Measurements from ENCODE around the gene SNX25. TPM values are rescaled to one million over a fixed set of nuclear protein-coding genes. Genes with fewer than 3 reads are reported as not detected.

SNX25 gene
- total and polyA plus RNA-seq, 2 of the 13 experiments (the other 11 are each of a cell fraction or from before 2014, with no cell fraction given), result 23.4 to 23.5 TPM

DNA sequence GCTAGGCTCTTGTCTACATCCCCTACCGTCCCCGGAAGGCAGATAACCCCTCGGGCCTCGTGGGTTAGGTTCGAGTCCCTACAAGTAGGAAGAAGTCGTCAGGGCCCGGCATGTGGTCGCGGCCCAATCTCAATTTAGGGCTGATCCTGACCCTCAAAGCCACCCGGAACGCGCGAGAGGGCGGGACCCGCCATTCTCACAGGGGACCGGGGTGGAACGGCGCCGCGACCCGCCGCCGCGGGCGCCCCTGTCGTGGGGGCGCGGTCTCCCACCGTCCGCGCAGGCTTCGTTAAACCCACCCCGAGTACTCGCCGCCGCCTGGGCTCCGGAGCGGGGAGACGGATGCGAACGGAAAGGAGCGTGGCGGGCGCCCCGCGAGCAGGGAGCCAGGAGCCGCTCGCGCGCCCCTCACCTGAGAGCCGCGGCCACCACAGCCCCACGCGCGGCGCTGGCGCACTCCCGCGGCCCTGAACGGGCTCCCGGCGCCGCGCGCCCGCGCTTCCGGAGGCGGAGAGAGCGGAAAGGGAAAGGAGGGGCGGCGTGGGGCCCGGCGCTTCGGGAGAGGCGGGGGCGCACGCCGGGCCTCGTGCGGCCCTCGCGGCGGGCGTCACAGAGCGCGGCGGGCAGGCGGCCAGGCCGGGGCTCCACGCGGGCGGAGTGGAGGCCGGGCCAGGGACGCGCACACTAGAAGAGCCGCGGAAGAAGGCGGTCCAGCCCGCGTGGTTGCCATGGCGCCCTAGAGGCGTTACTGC is 5.7 kb upstream of the SNX25 start, which contains the start of gene CFAP97 (continued):
- TF ChIP-seq, protein P1, sequence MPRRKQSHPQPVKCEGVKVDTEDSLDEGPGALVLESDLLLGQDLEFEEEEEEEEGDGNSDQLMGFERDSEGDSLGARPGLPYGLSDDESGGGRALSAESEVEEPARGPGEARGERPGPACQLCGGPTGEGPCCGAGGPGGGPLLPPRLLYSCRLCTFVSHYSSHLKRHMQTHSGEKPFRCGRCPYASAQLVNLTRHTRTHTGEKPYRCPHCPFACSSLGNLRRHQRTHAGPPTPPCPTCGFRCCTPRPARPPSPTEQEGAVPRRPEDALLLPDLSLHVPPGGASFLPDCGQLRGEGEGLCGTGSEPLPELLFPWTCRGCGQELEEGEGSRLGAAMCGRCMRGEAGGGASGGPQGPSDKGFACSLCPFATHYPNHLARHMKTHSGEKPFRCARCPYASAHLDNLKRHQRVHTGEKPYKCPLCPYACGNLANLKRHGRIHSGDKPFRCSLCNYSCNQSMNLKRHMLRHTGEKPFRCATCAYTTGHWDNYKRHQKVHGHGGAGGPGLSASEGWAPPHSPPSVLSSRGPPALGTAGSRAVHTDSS (CRISPR knock-in tag; conservative IDR thresholded peaks at IDR 0.05), result no peak
- TF ChIP-seq SP2 (CRISPR knock-in tag; IDR thresholded peaks at IDR 0.05) (no peak), SMAD3 (CRISPR knock-in tag; IDR thresholded peaks at IDR 0.05) (no peak), ZNF17 (CRISPR knock-in tag; IDR thresholded peaks at IDR 0.05) (0 out of 2 replicates have a peak, but pooled peaks have one; percentile 60), SAFB2 (CRISPR knock-in tag; IDR thresholded peaks at IDR 0.05; ENCODE audit: borderline replicate concordance, low read depth) (no peak), HOXA7 (CRISPR knock-in tag; IDR thresholded peaks at IDR 0.05) (no peak), ARID2 (CRISPR knock-in tag; IDR thresholded peaks at IDR 0.05; ENCODE audit: borderline replicate concordance) (no peak), ZSCAN20 (CRISPR knock-in tag; IDR thresholded peaks at IDR 0.05; ENCODE audit: borderline replicate concordance) (no peak; the same call in 1 of the 2 replicates), POLR2AphosphoS5 (IDR thresholded peaks at IDR 0.05; ENCODE audit: low read depth, low read length) (peak; percentile 42; the same call in 1 of the 2 replicates)
- TF ChIP-seq, protein P2, sequence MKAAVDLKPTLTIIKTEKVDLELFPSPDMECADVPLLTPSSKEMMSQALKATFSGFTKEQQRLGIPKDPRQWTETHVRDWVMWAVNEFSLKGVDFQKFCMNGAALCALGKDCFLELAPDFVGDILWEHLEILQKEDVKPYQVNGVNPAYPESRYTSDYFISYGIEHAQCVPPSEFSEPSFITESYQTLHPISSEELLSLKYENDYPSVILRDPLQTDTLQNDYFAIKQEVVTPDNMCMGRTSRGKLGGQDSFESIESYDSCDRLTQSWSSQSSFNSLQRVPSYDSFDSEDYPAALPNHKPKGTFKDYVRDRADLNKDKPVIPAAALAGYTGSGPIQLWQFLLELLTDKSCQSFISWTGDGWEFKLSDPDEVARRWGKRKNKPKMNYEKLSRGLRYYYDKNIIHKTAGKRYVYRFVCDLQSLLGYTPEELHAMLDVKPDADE (CRISPR knock-in tag; IDR thresholded peaks at IDR 0.05), result no peak
- TF ChIP-seq, protein P3, sequence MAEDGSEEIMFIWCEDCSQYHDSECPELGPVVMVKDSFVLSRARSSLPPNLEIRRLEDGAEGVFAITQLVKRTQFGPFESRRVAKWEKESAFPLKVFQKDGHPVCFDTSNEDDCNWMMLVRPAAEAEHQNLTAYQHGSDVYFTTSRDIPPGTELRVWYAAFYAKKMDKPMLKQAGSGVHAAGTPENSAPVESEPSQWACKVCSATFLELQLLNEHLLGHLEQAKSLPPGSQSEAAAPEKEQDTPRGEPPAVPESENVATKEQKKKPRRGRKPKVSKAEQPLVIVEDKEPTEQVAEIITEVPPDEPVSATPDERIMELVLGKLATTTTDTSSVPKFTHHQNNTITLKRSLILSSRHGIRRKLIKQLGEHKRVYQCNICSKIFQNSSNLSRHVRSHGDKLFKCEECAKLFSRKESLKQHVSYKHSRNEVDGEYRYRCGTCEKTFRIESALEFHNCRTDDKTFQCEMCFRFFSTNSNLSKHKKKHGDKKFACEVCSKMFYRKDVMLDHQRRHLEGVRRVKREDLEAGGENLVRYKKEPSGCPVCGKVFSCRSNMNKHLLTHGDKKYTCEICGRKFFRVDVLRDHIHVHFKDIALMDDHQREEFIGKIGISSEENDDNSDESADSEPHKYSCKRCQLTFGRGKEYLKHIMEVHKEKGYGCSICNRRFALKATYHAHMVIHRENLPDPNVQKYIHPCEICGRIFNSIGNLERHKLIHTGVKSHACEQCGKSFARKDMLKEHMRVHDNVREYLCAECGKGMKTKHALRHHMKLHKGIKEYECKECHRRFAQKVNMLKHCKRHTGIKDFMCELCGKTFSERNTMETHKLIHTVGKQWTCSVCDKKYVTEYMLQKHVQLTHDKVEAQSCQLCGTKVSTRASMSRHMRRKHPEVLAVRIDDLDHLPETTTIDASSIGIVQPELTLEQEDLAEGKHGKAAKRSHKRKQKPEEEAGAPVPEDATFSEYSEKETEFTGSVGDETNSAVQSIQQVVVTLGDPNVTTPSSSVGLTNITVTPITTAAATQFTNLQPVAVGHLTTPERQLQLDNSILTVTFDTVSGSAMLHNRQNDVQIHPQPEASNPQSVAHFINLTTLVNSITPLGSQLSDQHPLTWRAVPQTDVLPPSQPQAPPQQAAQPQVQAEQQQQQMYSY (CRISPR knock-in tag; IDR thresholded peaks at IDR 0.05), result 0 out of 2 replicates have a peak, but pooled peaks have one; percentile 11
- TF ChIP-seq, protein P4, sequence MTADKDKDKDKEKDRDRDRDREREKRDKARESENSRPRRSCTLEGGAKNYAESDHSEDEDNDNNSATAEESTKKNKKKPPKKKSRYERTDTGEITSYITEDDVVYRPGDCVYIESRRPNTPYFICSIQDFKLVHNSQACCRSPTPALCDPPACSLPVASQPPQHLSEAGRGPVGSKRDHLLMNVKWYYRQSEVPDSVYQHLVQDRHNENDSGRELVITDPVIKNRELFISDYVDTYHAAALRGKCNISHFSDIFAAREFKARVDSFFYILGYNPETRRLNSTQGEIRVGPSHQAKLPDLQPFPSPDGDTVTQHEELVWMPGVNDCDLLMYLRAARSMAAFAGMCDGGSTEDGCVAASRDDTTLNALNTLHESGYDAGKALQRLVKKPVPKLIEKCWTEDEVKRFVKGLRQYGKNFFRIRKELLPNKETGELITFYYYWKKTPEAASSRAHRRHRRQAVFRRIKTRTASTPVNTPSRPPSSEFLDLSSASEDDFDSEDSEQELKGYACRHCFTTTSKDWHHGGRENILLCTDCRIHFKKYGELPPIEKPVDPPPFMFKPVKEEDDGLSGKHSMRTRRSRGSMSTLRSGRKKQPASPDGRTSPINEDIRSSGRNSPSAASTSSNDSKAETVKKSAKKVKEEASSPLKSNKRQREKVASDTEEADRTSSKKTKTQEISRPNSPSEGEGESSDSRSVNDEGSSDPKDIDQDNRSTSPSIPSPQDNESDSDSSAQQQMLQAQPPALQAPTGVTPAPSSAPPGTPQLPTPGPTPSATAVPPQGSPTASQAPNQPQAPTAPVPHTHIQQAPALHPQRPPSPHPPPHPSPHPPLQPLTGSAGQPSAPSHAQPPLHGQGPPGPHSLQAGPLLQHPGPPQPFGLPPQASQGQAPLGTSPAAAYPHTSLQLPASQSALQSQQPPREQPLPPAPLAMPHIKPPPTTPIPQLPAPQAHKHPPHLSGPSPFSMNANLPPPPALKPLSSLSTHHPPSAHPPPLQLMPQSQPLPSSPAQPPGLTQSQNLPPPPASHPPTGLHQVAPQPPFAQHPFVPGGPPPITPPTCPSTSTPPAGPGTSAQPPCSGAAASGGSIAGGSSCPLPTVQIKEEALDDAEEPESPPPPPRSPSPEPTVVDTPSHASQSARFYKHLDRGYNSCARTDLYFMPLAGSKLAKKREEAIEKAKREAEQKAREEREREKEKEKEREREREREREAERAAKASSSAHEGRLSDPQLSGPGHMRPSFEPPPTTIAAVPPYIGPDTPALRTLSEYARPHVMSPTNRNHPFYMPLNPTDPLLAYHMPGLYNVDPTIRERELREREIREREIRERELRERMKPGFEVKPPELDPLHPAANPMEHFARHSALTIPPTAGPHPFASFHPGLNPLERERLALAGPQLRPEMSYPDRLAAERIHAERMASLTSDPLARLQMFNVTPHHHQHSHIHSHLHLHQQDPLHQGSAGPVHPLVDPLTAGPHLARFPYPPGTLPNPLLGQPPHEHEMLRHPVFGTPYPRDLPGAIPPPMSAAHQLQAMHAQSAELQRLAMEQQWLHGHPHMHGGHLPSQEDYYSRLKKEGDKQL (CRISPR knock-in tag; IDR thresholded peaks at IDR 0.05; ENCODE audit: low read depth), result no peak; the same call in 1 of the 2 replicates
- TF ChIP-seq, protein P5, sequence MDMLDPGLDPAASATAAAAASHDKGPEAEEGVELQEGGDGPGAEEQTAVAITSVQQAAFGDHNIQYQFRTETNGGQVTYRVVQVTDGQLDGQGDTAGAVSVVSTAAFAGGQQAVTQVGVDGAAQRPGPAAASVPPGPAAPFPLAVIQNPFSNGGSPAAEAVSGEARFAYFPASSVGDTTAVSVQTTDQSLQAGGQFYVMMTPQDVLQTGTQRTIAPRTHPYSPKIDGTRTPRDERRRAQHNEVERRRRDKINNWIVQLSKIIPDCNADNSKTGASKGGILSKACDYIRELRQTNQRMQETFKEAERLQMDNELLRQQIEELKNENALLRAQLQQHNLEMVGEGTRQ (IDR thresholded peaks at IDR 0.05; ENCODE audit: low read depth, low read length), result no peak
- TF ChIP-seq, protein P5 (CRISPR knock-in tag; IDR thresholded peaks at IDR 0.05; ENCODE audit: borderline replicate concordance), result no peak
